Testis (tissue), 3 donors: Measurements from ENCODE around the gene CLCF1. TPM values are rescaled to one million over a fixed set of nuclear protein-coding genes. Genes with fewer than 3 reads are reported as not detected.

Experiments
- DNase-seq: peaks from one replicate; pipeline ENCODE4 v3.0.0-alpha.2; 2019
- H3K27ac ChIP-seq, 2 donors: fragments of 200-600 bp; sonication (generic); one replicate each; pipeline ENCODE4 v1.5.1; 2019
- H3K27me3 ChIP-seq: fragments of 200-600 bp; sonication (generic); one replicate; pipeline ENCODE4 v1.5.1; 2019
- H3K36me3 ChIP-seq: fragments of 200-600 bp; sonication (generic); one replicate; pipeline ENCODE4 v1.5.1; 2017; ENCODE audit warnings: low read depth; ENCODE audit errors: missing control alignments
- H3K4me1 ChIP-seq: fragments of 200-600 bp; sonication (generic); one replicate; pipeline ENCODE4 v1.5.1; 2019
- H3K4me3 ChIP-seq, 2 donors: fragments of 200-600 bp; sonication (generic); one replicate each; pipeline ENCODE4 v1.5.1; 2017 to 2019
- H3K9me3 ChIP-seq: fragments of 200-600 bp; sonication (generic); one replicate; pipeline ENCODE4 v1.5.1; 2017
- POLR2A ChIP-seq: fragments of 450-650 bp; IDR thresholded peaks from one replicate; pipeline ENCODE4 v1.6.1; 2017; ENCODE audit warnings: antibody characterized with exemption, mild to moderate bottlenecking, moderate library complexity
- WGBS, 2 donors: methylation state at CpG; one replicate each; pipeline ENCODE4 v1.1.5; 2018; 5-methylcytosine and 5-hydroxymethylcytosine counted together
- intact Hi-C: fragments of 100-400 bp; cut with DNase I; formaldehyde crosslinking; loops from one replicate; pipeline ENCODE4 v1.15.1; 2023; ENCODE audit warnings: low total_unique reads
- polyA plus RNA-seq: library from polyadenylated mRNA; stranded (reverse); fragments of 350-450 nt; fragmentation: Illumina TruSeq; extraction: RNeasy Lipid Tissue Mini Kit (QIAGEN cat#74804); gene quantifications from one replicate; pipeline ENCODE4 v1.2.3, GENCODE V29; 2014; ENCODE audit warnings: low read depth, low replicate concordance; ENCODE audit not compliant: insufficient read depth
- small RNA-seq, 2 donors: library from RNA; depleted of rRNA; stranded (forward); fragments of <200 nt; gene quantifications; one replicate each; pipeline ENCODE3, GENCODE V24; 2016
- total RNA-seq, 2 donors: library from RNA; depleted of rRNA; stranded (reverse); fragments of >200 nt; gene quantifications; one replicate each; pipeline ENCODE4 v1.2.3, GENCODE V29; 2016
- TF ChIP-seq, protein P1 (sequence below), 3 experiments: fragments of 450-650 bp in 2 of 3; fragments of 200-600 bp in 1 of 3; sonication (generic) in 1 of 3; IDR thresholded peaks; one replicate each; pipeline ENCODE4 v1.5.1; 2016 to 2019; ENCODE audit warnings: antibody characterized with exemption in 3 of 3, mild to moderate bottlenecking in 2 of 3, moderate library complexity in 1 of 3

The CLCF1 gene
- total and polyA plus RNA-seq, 3 donors from 2014 or later: 2.7 to 6.8 (median 3.7) TPM

GRCh38 chr11:67316882-67317204 lies 56.6 kb downstream of the CLCF1 start:
- no peaks in the 10 kb centered on the region for H3K36me3 ChIP-seq
- H3K4me1 ChIP-seq: peaks cover 4% of the 10 kb centered on the region
- intact Hi-C loops: loop anchor here (2.0 kb wide), 1 partner anchor 52 kb away; no protein-coding TSS in a partner anchor
- no peaks in the 10 kb centered on the region for H3K9me3 ChIP-seq
- DNase-seq: no peak
- H3K4me3 ChIP-seq: peak overlapping the region; percentile 56 to 76
- TF ChIP-seq POLR2A: no peak
- TF ChIP-seq, protein P1, sequence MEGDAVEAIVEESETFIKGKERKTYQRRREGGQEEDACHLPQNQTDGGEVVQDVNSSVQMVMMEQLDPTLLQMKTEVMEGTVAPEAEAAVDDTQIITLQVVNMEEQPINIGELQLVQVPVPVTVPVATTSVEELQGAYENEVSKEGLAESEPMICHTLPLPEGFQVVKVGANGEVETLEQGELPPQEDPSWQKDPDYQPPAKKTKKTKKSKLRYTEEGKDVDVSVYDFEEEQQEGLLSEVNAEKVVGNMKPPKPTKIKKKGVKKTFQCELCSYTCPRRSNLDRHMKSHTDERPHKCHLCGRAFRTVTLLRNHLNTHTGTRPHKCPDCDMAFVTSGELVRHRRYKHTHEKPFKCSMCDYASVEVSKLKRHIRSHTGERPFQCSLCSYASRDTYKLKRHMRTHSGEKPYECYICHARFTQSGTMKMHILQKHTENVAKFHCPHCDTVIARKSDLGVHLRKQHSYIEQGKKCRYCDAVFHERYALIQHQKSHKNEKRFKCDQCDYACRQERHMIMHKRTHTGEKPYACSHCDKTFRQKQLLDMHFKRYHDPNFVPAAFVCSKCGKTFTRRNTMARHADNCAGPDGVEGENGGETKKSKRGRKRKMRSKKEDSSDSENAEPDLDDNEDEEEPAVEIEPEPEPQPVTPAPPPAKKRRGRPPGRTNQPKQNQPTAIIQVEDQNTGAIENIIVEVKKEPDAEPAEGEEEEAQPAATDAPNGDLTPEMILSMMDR (IDR thresholded peaks at IDR 0.05): no peak
- WGBS, 2 donors: 0 to 1% methylated on average over 10 of the region's 10 CpGs
- peak overlapping the region; percentile 89 to 95 for H3K27ac ChIP-seq
- no peaks in the 10 kb centered on the region for H3K27me3 ChIP-seq

DNA sequence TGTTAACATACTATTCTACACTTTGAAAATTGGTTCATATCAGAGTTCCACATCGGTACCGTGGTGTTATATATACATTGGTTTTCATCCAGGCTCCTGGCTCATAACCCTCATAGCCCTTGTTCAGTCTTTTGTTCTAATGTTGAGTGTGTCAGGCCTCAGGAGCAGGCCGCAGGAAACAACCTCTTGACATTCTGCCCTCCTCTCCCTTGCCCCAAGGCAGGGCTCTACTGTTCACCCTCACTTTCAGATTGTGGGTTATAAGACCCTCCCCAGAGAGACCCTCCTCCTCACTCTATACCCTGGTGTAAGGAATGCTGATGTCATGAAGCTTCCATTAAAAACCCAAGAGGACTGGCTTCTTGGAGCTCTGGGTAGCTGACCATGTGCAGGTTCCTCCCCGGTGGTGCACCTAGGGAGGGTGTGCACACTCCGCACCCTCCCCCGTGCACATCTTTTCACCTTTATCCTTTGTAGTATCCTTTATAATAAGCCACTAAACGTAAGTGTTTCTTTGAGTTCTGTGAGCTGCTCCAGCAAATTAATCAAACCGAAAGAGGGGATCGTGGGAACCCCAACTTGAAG lies 58.0 kb downstream of the CLCF1 start:
- intact Hi-C loops: no loop called here

GRCh38 chr11:67314218-67314617 lies 59.2 kb downstream of the CLCF1 start:
- WGBS, 2 donors: 80 to 86% methylated on average over 2 of the region's 2 CpGs

More for the DNA sequence above, 58.0 kb downstream of the CLCF1 start:
- TF ChIP-seq, protein P1 (IDR thresholded peaks at IDR 0.05): no peak
- no peak for TF ChIP-seq POLR2A
- Histone ChIP-seq H3K4me1 (peaks cover 4% of the 10 kb centered on the region), H3K36me3 (no peaks in the 10 kb centered on the region), H3K9me3 (no peaks in the 10 kb centered on the region), H3K27ac (no peak overlapping the region), H3K27me3 (no peaks in the 10 kb centered on the region), H3K4me3 (no peak overlapping the region)
- DNase-seq: peak; percentile 8
- 82 to 88% methylated on average over 9 of the region's 9 CpGs for WGBS, 2 donors

More at GRCh38 chr11:67314218-67314617, 59.2 kb downstream of the CLCF1 start:
- TF ChIP-seq POLR2A: no peak
- TF ChIP-seq, protein P1 (IDR thresholded peaks at IDR 0.05): no peak
- H3K27ac ChIP-seq: peak overlapping the region; percentile 24 to 32
- H3K36me3 ChIP-seq: no peaks in the 10 kb centered on the region
- H3K27me3 ChIP-seq: no peaks in the 10 kb centered on the region
- H3K9me3 ChIP-seq: no peaks in the 10 kb centered on the region
- H3K4me3 ChIP-seq: no peak overlapping the region
- DNase-seq: peak; percentile 40
- H3K4me1 ChIP-seq: peaks cover 4% of the 10 kb centered on the region
- intact Hi-C loops: no loop called here

Small RNA genes lying within 50 kb of the gene (small RNA-seq; reads per million reads assigned to genes)
- gene RN7SKP239 (0 to 0.09 reads per million in 2 donors), gene RNU6-1238P (0 reads per million in 2 donors)

Other genes starting within 250 kb of the CLCF1 start
- gene GRK2, start 107.1 kb downstream of the CLCF1 start, total RNA-seq: 10 to 100 TPM; 64.3 to 87.6 TPM
- gene GRK2, start 107.1 kb downstream of the CLCF1 start, polyA plus RNA-seq: 45.6 TPM
- gene ANKRD13D, start 84.3 kb downstream of the CLCF1 start, total RNA-seq: 10 to 100 TPM; 66.2 to 73.3 TPM
- 32.8 TPM for gene ANKRD13D, start 84.3 kb downstream of the CLCF1 start, polyA plus RNA-seq
- gene SSH3, start 70.1 kb downstream of the CLCF1 start, total RNA-seq: 1 to 10 TPM; 6.9 to 9.8 TPM
- 8.6 TPM for gene SSH3, start 70.1 kb downstream of the CLCF1 start, polyA plus RNA-seq
- 10 to 100 TPM; 53.8 to 59.1 TPM for gene POLD4, start 20.1 kb downstream of the CLCF1 start, total RNA-seq
- 54.6 TPM for gene POLD4, start 20.1 kb downstream of the CLCF1 start, polyA plus RNA-seq
- 10 to 100 TPM; 35.8 to 46.2 TPM for gene RAD9A, start 18.4 kb upstream of the CLCF1 start, total RNA-seq
- 25.7 TPM for gene RAD9A, start 18.4 kb upstream of the CLCF1 start, polyA plus RNA-seq
- 100 to 1,000 TPM; 100 to 129 TPM for gene PPP1CA, start 28.3 kb upstream of the CLCF1 start, total RNA-seq
- gene PPP1CA, start 28.3 kb upstream of the CLCF1 start, polyA plus RNA-seq: 79.7 TPM
- 1 to 10 TPM; 1.8 to 3.8 TPM for gene TBC1D10C, start 30.5 kb upstream of the CLCF1 start, total RNA-seq
- 3.3 TPM for gene TBC1D10C, start 30.5 kb upstream of the CLCF1 start, polyA plus RNA-seq
- 1 to 10 TPM in 1 of 2 donors, under 1 TPM in 1; 0.74 to 1.3 TPM for gene CARNS1, start 42.1 kb upstream of the CLCF1 start, total RNA-seq
- 1.6 TPM for gene CARNS1, start 42.1 kb upstream of the CLCF1 start, polyA plus RNA-seq
- gene RPS6KB2, start 54.9 kb upstream of the CLCF1 start, total RNA-seq: 10 to 100 TPM; 46.5 to 47.4 TPM
- 30.1 TPM for gene RPS6KB2, start 54.9 kb upstream of the CLCF1 start, polyA plus RNA-seq
- gene PTPRCAP, start 64.1 kb upstream of the CLCF1 start, total RNA-seq: 1 to 10 TPM; 3.1 to 5.2 TPM
- gene PTPRCAP, start 64.1 kb upstream of the CLCF1 start, polyA plus RNA-seq: 5.6 TPM
- gene CORO1B, start 69.9 kb upstream of the CLCF1 start, total RNA-seq: 10 to 100 TPM; 34.6 to 48.6 TPM
- 34.3 TPM for gene CORO1B, start 69.9 kb upstream of the CLCF1 start, polyA plus RNA-seq
- not detected for gene GPR152, start 79.1 kb upstream of the CLCF1 start, total RNA-seq
- gene GPR152, start 79.1 kb upstream of the CLCF1 start, polyA plus RNA-seq: not detected
- 1 to 10 TPM in 1 of 2 donors, under 1 TPM in 1; 0.87 to 1.2 TPM for gene CABP4, start 81.8 kb upstream of the CLCF1 start, total RNA-seq
- gene CABP4, start 81.8 kb upstream of the CLCF1 start, polyA plus RNA-seq: 0.98 TPM
- gene TMEM134, start 95.7 kb upstream of the CLCF1 start, total RNA-seq: 100 to 1,000 TPM; 126 to 149 TPM
- gene TMEM134, start 95.7 kb upstream of the CLCF1 start, polyA plus RNA-seq: 97.5 TPM
- gene AIP, start 109.4 kb upstream of the CLCF1 start, total RNA-seq: 10 to 100 TPM; 34.6 to 61.7 TPM
- 60.7 TPM for gene AIP, start 109.4 kb upstream of the CLCF1 start, polyA plus RNA-seq
- gene PITPNM1, start 131.8 kb upstream of the CLCF1 start, total RNA-seq: 10 to 100 TPM; 15.5 to 23.5 TPM
- gene PITPNM1, start 131.8 kb upstream of the CLCF1 start, polyA plus RNA-seq: 19.6 TPM
- 10 to 100 TPM; 26.4 to 38.0 TPM for gene CDK2AP2, start 134.6 kb upstream of the CLCF1 start, total RNA-seq
- gene CDK2AP2, start 134.6 kb upstream of the CLCF1 start, polyA plus RNA-seq: 20.9 TPM
- gene CABP2, start 149.8 kb upstream of the CLCF1 start, total RNA-seq: not detected
- gene CABP2, start 149.8 kb upstream of the CLCF1 start, polyA plus RNA-seq: not detected
- 100 to 1,000 TPM; 117 to 201 TPM for gene GSTP1, start 210.2 kb upstream of the CLCF1 start, total RNA-seq
- gene GSTP1, start 210.2 kb upstream of the CLCF1 start, polyA plus RNA-seq: 211 TPM
- gene NDUFV1, start 233.3 kb upstream of the CLCF1 start, total RNA-seq: 100 to 1,000 TPM; 312 to 369 TPM
- gene NDUFV1, start 233.3 kb upstream of the CLCF1 start, polyA plus RNA-seq: 187 TPM